HepG2 (cell line): Measurements from ENCODE around the gene STBD1. TPM values are rescaled to one million over a fixed set of nuclear protein-coding genes. Genes with fewer than 3 reads are reported as not detected.

Experiments
- AKAP8 ChIP-seq: sonication (generic); formaldehyde crosslinking; IDR thresholded peaks from 2 replicates; pipeline ENCODE4 v1.5.1; 2020; ENCODE audit warnings: mild to moderate bottlenecking, missing genetic modification reagents
- CBX2 ChIP-seq, 2 experiments: fragments of 200-600 bp in 1 of 2; sonication (generic); formaldehyde crosslinking in 1 of 2; IDR thresholded peaks; 2 replicates each; pipeline versions ENCODE4 v1.7.0 to v1.8.1; 2018 to 2022; ENCODE audit warnings: low read depth in 2 of 2, low read length in 1 of 2, mild to moderate bottlenecking in 1 of 2, missing genetic modification reagents in 1 of 2
- CERS6 ChIP-seq: sonication (generic); formaldehyde crosslinking; IDR thresholded peaks from 2 replicates; pipeline ENCODE4 v1.5.0; 2020; ENCODE audit warnings: missing genetic modification reagents
- DBP ChIP-seq: sonication (generic); formaldehyde crosslinking; IDR thresholded peaks from 2 replicates; pipeline ENCODE4 v1.4.0; 2020; ENCODE audit warnings: missing genetic modification reagents; ENCODE audit errors: not compliant biosample characterization
- DZIP1 ChIP-seq: sonication (generic); formaldehyde crosslinking; IDR thresholded peaks from 2 replicates; pipeline ENCODE4 v1.5.0; 2020; ENCODE audit warnings: mild to moderate bottlenecking, missing genetic modification reagents
- GABPA ChIP-seq, 2 experiments: IDR thresholded peaks; 2 replicates each; pipeline ENCODE4 v1.6.1; 2011 to 2016; ENCODE audit warnings: low read depth in 2 of 2, low read length in 1 of 2, missing biosample characterization in 1 of 2, missing genetic modification characterization in 1 of 2
- IRF2 ChIP-seq: IDR thresholded peaks from 2 replicates; pipeline ENCODE4 v1.6.1; 2018; ENCODE audit warnings: missing genetic modification reagents, missing compliant biosample characterization
- MAX ChIP-seq: IDR thresholded peaks from 2 replicates; pipeline ENCODE4 v1.6.1; 2012; ENCODE audit warnings: inconsistent platforms
- MEIS1 ChIP-seq: sonication (generic); formaldehyde crosslinking; IDR thresholded peaks from 2 replicates; pipeline ENCODE4 v1.9.0; 2021; ENCODE audit warnings: mild to moderate bottlenecking, missing genetic modification reagents, moderate library complexity, borderline replicate concordance
- MYPOP ChIP-seq: sonication (generic); formaldehyde crosslinking; IDR thresholded peaks from 2 replicates; pipeline ENCODE4 v1.8.1; 2023; ENCODE audit warnings: mild to moderate bottlenecking, moderate library complexity, missing genetic modification reagents
- NKX3-1 ChIP-seq: sonication (generic); formaldehyde crosslinking; IDR thresholded peaks from 2 replicates; pipeline ENCODE4 v1.5.0; 2020; ENCODE audit warnings: missing genetic modification reagents
- POLR2A ChIP-seq, 2 experiments: IDR thresholded peaks; 2 replicates each; pipeline ENCODE4 v1.6.1; 2011; ENCODE audit warnings: low read depth in 2 of 2, low read length in 2 of 2, mild to moderate bottlenecking in 1 of 2, moderate library complexity in 1 of 2; ENCODE audit not compliant: insufficient read depth in 1 of 2
- RORA ChIP-seq: sonication (generic); formaldehyde crosslinking; IDR thresholded peaks from 2 replicates; pipeline ENCODE4 v1.5.0; 2020; ENCODE audit warnings: mild to moderate bottlenecking, missing genetic modification reagents, moderate library complexity
- SALL2 ChIP-seq: sonication (generic); formaldehyde crosslinking; IDR thresholded peaks from 2 replicates; pipeline ENCODE4 v1.8.1; 2023; ENCODE audit warnings: mild to moderate bottlenecking, missing genetic modification reagents, inconsistent platforms
- SOX6 ChIP-seq, 2 experiments: fragments of 450-650 bp in 1 of 2; sonication (generic) in 1 of 2; formaldehyde crosslinking in 1 of 2; IDR thresholded peaks; 2 replicates each; pipeline versions ENCODE4 v1.4.0 to v1.6.1; 2017 to 2020; ENCODE audit warnings: antibody characterized with exemption in 1 of 2, mild to moderate bottlenecking in 1 of 2, missing genetic modification reagents in 1 of 2
- TAF1 ChIP-seq: sonication (generic); formaldehyde crosslinking; IDR thresholded peaks from 2 replicates; pipeline ENCODE4 v1.4.0; 2020; ENCODE audit warnings: missing genetic modification reagents
- ZFP1 ChIP-seq: IDR thresholded peaks from 2 replicates; pipeline ENCODE4 v1.6.1; 2016
- ZNF292 ChIP-seq: sonication (generic); formaldehyde crosslinking; IDR thresholded peaks from 2 replicates; pipeline ENCODE4 v1.8.1; 2022; ENCODE audit warnings: mild to moderate bottlenecking, low read depth, missing genetic modification reagents, borderline replicate concordance
- ZNF33A ChIP-seq: sonication (generic); formaldehyde crosslinking; IDR thresholded peaks from 2 replicates; pipeline ENCODE4 v1.5.1; 2020; ENCODE audit warnings: missing genetic modification reagents, mild to moderate bottlenecking, moderate library complexity, borderline replicate concordance
- ZNF44 ChIP-seq: sonication (generic); formaldehyde crosslinking; IDR thresholded peaks from 2 replicates; pipeline ENCODE4 v1.5.1; 2020; ENCODE audit warnings: mild to moderate bottlenecking, missing genetic modification reagents
- ZNF512 ChIP-seq: sonication (generic); formaldehyde crosslinking; IDR thresholded peaks from 2 replicates; pipeline ENCODE4 v1.4.0; 2020; ENCODE audit warnings: mild to moderate bottlenecking, missing genetic modification reagents
- ZNF557 ChIP-seq: sonication (generic); formaldehyde crosslinking; IDR thresholded peaks from 2 replicates; pipeline ENCODE4 v1.4.0; 2020; ENCODE audit warnings: missing genetic modification reagents
- ZNF724P ChIP-seq: sonication (generic); formaldehyde crosslinking; IDR thresholded peaks from 2 replicates; pipeline ENCODE4 v1.8.0; 2022; ENCODE audit warnings: missing genetic modification reagents, borderline replicate concordance
- ZNF839 ChIP-seq: sonication (generic); formaldehyde crosslinking; IDR thresholded peaks from 2 replicates; pipeline ENCODE4 v1.4.0; 2020; ENCODE audit warnings: missing genetic modification reagents, mild to moderate bottlenecking, borderline replicate concordance
- polyA plus RNA-seq, 8 experiments: library from polyadenylated mRNA; depleted of rRNA in 3 of 8; stranded (reverse) in 7 of 8; unstranded in 1 of 8; fragments of >200 nt; fragmentation: Illumina TruSeq in 4 of 8; extraction: Trizol in 4 of 8; gene quantifications; 2 replicates each; pipeline versions ENCODE4 v1.2.1 to v1.2.3, GENCODE V29; 2011 to 2016; ENCODE audit warnings: low read depth in 4 of 8, missing spikeins in 1 of 8, mixed read lengths in 1 of 8; ENCODE audit not compliant: insufficient read depth in 1 of 8
- total RNA-seq, 5 experiments: library from RNA; depleted of rRNA; stranded (reverse); fragments of >200 nt; fragmentation: Illumina TruSeq; extraction: Trizol; gene quantifications; 2 replicates each; pipeline ENCODE4 v1.2.3, GENCODE V29; 2016; ENCODE audit warnings: low read depth in 1 of 5

Gene STBD1
- total and polyA plus RNA-seq, 2 of the 13 experiments (the other 11 are each of a cell fraction or from before 2014, with no cell fraction given): 2.8 to 4.3 TPM

GRCh38 chr4:76308548-76308947 lies 2.0 kb downstream of the STBD1 start (continued):
- TF ChIP-seq CERS6 (no peak), CBX2 (IDR thresholded peaks at IDR 0.05; ENCODE audit: low read depth, low read length) (no peak), CBX2 (CRISPR knock-in tag; IDR thresholded peaks at IDR 0.05; ENCODE audit: low read depth) (no peak), ZNF292 (peak; percentile 55; the same call in 1 of the 2 replicates), SALL2 (CRISPR knock-in tag) (no peak), MAX (peak; percentile 52; the same call in 1 of the 2 replicates), ZFP1 (CRISPR knock-in tag) (no peak), TAF1 (CRISPR knock-in tag) (no peak), DZIP1 (CRISPR knock-in tag) (no peak), DBP (CRISPR knock-in tag) (no peak), MEIS1 (CRISPR knock-in tag) (no peak), IRF2 (CRISPR knock-in tag) (peak; percentile 79; the same call in 1 of the 2 replicates), ZNF33A (CRISPR knock-in tag) (no peak), NKX3-1 (CRISPR knock-in tag) (no peak), POLR2A (IDR thresholded peaks at IDR 0.05; ENCODE audit: insufficient read depth in 1 of 2, low read depth in 2 of 2, low read length in 2 of 2) (0 out of 4 replicates have a peak, but pooled peaks of 1 of the 2 experiments have one; percentile 17), ZNF512 (CRISPR knock-in tag) (no peak), ZNF724P (CRISPR knock-in tag) (no peak), GABPA (IDR thresholded peaks at IDR 0.05; ENCODE audit: low read depth, low read length) (no peak), GABPA (CRISPR knock-in tag; IDR thresholded peaks at IDR 0.05; ENCODE audit: low read depth) (no peak), SOX6 (IDR thresholded peaks at IDR 0.05) (no peak), SOX6 (CRISPR knock-in tag; IDR thresholded peaks at IDR 0.05) (peak; percentile 55; the same call in 1 of the 2 replicates), RORA (CRISPR knock-in tag) (no peak), MYPOP (no peak), ZNF44 (CRISPR knock-in tag) (no peak), ZNF557 (CRISPR knock-in tag) (no peak), ZNF839 (CRISPR knock-in tag) (no peak), AKAP8 (CRISPR knock-in tag) (no peak)
